Measurements from ENCODE around the gene GSC.
"Not testable (repeated sequence)": the region's sequence is repeated elsewhere in the genome, so short reads cannot be mapped to it uniquely, and the experiment has no call there.

The GSC gene

GRCh38 chr14:94771158-94771905 lies 1.4 kb upstream of the GSC start:
- DNase-seq: no peak

- DNase-seq: no peak
Measured at GRCh38 chr14:94770815-94771157, 873 bp upstream of the GSC start.

GRCh38 chr14:94770251-94770749 lies 387 bp upstream of the GSC start:
- DNase-seq: no peak

GRCh38 chr14:94768521-94769390 lies 1.2 kb downstream of the GSC start:
- DNase-seq: no peak

- no peak for DNase-seq
Measured at GRCh38 chr14:94768141-94768520, 1.8 kb downstream of the GSC start.

GRCh38 chr14:94767321-94767878 lies 2.5 kb downstream of the GSC start:
- no peak for DNase-seq

GRCh38 chr14:94764573-94764972 lies 5.3 kb downstream of the GSC start:
- no peak for DNase-seq

- DNase-seq: no peak
Measured at GRCh38 chr14:94762431-94762830, 7.5 kb downstream of the GSC start.

GRCh38 chr14:94761997-94762377 lies 7.9 kb downstream of the GSC start:
- DNase-seq: no peak

GRCh38 chr14:94761348-94761996 lies 8.4 kb downstream of the GSC start:
- peak; percentile 86 for DNase-seq

GRCh38 chr14:94756310-94756882 lies 13.5 kb downstream of the GSC start:
- DNase-seq: no peak

GRCh38 chr14:94754391-94754942 lies 15.4 kb downstream of the GSC start:
- DNase-seq: no peak

- DNase-seq: no peak
Measured at GRCh38 chr14:94752591-94753436, 17.1 kb downstream of the GSC start.

GRCh38 chr14:94751956-94752355 lies 18.0 kb downstream of the GSC start:
- DNase-seq: no peak

- DNase-seq: no peak
Measured at GRCh38 chr14:94751321-94751720, 18.6 kb downstream of the GSC start.

GRCh38 chr14:94750371-94750770 lies 19.5 kb downstream of the GSC start:
- DNase-seq: no peak

GRCh38 chr14:94748667-94749347 lies 21.1 kb downstream of the GSC start:
- peak; percentile 51 for DNase-seq

GRCh38 chr14:94747739-94748138 lies 22.2 kb downstream of the GSC start:
- DNase-seq: no peak

GRCh38 chr14:94747153-94747552 lies 22.8 kb downstream of the GSC start:
- not testable (repeated sequence) for DNase-seq

- DNase-seq: no peak
Measured at GRCh38 chr14:94746131-94746530, 23.8 kb downstream of the GSC start.

GRCh38 chr14:94738751-94739150 lies 31.2 kb downstream of the GSC start:
- no peak for DNase-seq

Measured in NCI-H510A treated with DMSO at 0.1 percent for 48 hours (cell line).